HG03442 (cell line): ENCODE measurements around the gene ADAM19.

ENCODE experiments used
- ATAC-seq: cut with Tn5 transposase; IDR thresholded peaks from one replicate; pipeline ENCODE4 v1.9.1; 2021; ENCODE audit warnings: mild to moderate bottlenecking, moderate library complexity; ENCODE audit not compliant: unreplicated experiment

ADAM19 gene

DNA sequence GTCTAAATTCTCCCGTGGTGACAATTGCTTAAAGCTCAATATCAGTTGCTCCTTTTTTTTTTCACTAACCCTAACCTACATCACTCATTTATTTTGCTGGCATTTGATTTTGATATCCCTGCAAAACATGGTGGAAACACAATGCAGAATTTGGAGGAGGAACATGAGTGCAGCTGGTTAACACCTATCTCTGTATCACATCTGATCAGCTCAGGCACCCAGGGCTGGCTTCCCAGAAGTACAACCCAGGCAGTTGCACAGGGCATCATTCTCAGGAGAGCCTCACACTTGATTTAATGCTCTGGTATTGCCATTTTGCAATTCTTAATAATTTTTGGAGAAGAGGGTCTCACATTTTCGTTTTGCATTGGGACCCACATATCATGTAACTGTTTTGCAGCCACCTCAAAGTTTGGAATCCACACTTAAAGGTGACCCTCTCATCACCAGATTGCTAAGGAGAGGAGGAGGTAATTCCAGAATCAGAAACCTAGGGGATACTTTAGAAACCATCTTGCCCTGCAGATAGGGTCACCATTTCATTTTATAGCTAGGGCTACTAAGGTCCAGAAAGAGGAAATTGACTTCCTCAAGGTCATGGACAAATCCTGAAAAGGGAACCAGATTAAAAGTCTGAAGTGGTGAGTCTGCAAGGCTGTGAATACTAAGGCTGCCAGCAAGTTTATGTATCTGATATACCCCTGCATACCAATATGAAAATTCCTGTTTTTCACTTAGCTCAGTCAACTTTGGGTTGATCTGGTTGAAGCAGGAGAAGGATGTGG is 19.3 kb upstream of the ADAM19 start:
- ATAC-seq, result no peak

DNA sequence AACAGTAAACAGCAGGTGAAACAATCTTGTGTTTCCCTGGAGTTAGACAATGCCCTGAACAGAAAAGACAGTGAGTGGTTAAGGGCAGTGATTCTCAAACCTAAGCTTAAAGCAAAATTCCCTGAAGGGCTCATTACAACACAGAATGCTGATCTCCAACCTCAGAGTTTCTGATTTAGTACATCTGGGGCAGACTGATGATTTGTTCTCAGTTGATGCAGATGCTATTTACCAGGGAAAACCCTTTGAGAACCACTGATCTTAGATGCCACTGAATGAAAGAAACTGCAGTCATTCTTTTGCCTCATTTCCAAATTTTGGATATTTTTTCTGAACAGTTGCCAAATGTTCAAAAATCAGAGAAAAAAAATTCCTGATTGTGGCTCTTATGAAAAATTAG is 18.7 kb upstream of the ADAM19 start:
- ATAC-seq, result no peak

DNA sequence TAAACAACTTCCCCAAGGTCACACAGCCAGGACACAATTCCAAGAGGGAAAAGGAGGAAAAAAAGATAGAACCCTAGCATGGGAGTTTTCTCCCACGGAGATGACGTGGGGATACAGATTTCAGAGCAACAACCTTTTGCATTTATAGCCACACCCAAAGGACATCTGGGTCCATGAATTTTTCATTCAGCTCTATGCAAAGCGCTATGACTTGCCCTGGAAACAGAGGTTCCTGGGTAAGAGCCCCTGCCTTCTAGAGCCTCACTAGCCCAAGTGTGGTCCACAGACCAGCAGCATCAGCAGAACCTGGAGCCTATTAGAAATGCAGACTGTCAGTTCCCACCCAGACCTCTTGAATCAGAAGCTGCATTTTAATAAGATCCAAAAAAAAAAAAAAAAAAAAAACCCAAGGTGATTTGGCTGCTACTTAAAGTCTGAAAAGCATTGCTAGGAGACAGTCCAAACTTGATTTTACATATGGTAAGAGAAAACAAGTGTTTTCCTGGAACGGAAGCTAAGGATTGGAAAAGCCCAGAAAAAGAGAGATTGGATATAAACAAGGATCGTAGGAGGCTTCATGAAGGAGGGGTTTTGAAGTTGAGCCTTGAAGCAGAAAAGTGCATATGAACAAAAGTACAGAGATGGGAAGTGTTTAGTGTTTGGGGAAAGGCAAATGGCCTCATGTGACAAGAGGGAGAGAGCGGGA is 17.6 kb upstream of the ADAM19 start:
- ATAC-seq, result no peak

DNA sequence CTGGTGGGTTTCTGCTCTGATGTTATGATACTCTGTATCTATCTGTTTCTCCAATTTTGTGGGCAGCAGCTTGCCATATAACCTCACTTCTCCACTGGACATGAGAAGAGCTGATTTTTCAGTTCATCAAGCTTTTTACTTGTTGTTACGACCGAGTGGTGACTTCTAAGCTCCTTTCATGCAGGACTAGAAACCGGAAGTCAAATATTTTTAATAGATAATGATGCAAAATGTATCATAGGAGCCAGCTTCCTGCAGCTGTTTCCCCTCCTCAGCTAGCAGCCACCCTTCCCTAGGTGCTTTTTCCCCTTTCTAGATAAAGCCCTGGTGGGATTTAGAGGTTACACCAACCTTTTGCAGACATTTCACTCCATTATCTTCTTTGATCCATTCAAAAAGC is 17.0 kb upstream of the ADAM19 start:
- ATAC-seq, result no peak

DNA sequence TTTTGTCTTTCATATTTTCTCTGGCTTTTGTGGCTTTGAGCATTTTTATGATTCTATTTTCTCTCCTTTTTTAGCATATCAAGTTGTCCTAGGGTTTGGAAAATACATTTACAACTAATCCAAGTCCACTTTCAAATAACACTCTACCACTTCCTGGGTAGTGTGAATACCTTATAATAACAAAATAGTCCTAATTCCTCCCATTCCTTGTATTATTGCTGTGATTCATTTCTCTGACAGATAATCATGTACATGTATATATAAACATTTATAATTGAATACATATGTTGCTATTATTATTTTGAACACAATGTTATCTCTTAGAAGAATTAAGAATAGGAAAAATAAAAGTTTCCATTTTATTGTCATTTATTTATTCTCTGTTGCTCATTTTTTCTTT is 14.9 kb upstream of the ADAM19 start:
- no peak for ATAC-seq

GRCh38 chr5:157584628-157585027 is 9.1 kb upstream of the ADAM19 start:
- ATAC-seq, result no peak

DNA sequence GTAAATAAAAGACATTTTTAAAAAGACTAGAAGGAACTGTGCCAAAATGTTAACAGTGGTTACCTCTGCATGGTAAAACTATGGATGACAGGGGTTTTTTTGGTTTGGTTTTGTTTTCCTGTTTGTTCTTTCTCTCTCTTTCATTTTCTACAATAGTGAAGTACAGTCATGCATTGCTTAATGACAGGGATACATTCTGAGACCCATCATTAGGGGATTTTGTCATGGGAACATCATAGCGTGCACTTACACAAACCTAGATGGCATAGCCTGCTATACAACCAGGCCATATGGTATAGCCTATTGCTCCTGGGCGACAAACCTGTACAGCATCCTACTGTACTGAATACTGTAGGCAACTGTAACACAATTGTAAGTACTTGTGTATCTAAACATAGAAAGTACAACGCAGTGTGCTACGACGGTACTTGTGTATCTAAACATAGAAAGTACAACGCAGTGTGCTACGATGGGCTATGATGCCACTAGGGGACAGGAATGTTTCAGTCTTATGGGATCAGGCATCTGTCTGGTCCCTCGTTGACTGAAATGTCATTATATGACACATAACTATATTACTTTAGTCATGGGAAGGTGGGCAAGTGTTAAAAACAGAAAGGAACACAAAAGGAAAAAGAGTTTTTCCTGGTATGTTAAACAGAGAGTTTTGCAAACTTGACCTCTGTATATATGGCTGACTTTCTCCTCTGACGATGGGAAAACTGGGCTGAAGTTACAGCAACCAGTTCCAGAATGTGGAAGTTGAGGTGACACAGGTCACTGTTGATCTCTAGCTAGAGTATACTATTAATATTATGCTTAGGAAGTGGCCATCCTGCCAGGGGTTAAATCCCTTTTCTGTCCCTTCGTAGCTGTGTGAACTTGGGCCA is 7.4 kb upstream of the ADAM19 start:
- ATAC-seq, result peak; percentile 65

DNA sequence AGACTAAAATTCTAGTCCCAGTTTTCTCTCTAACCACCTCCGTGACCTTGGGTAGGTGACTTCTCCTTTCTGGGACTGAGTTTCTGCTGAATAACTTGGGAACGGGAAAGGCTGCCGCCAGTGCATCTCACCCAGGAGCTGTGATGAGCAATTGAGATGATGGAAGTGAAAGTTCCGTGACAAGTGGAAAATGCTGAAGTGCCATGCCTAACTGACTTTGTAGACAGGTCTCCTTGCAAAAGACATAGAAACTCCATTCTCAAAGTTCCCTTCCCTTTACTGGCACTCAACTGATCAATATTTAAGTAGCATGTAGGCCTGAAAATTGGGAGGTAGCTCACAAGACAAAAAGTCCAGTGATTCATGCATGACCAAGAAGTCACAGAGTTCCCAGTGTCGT is 6.3 kb upstream of the ADAM19 start:
- no peak for ATAC-seq

GRCh38 chr5:157578079-157578780 is 2.7 kb upstream of the ADAM19 start:
- ATAC-seq, result no peak

GRCh38 chr5:157576678-157577077 is 1.1 kb upstream of the ADAM19 start:
- no peak for ATAC-seq

- no peak for ATAC-seq
Measured at GRCh38 chr5:157574456-157575380, 857 bp downstream of the ADAM19 start.

GRCh38 chr5:157571357-157571827 is 4.2 kb downstream of the ADAM19 start:
- ATAC-seq, result peak; percentile 80

DNA sequence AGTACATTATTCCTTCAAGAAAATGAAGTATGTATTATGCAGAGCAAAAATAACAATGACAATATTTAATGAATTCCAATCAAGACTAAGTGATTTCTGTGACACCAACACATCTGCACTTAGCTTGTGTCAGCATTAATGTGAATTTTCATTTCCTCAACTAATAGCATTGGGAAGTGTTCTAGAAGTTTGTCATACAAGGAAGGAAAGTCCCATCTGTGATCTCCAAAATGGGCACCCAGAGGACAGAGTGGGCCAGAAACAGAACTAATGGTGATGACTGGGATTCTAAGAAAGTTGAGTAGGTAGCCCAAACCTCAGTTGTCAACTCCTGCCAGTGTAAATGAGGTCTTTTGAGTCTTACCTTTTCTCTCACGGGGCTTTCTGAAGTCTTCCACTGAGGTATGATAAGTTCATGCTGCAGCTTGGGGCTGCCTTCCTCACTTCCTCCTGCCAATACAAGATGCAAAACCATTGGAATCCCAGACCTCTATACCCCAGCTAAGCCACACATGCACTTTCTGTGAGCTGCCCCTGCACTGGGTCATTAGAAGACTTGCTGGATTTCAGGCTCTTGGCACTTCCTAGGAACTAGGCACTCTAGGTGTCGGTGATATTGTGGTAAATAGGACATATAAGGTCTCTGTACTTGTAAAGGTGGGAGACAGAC is 4.9 kb downstream of the ADAM19 start:
- ATAC-seq, result peak; percentile 3

- no peak for ATAC-seq
Measured at GRCh38 chr5:157568720-157569119, 6.9 kb downstream of the ADAM19 start.

DNA sequence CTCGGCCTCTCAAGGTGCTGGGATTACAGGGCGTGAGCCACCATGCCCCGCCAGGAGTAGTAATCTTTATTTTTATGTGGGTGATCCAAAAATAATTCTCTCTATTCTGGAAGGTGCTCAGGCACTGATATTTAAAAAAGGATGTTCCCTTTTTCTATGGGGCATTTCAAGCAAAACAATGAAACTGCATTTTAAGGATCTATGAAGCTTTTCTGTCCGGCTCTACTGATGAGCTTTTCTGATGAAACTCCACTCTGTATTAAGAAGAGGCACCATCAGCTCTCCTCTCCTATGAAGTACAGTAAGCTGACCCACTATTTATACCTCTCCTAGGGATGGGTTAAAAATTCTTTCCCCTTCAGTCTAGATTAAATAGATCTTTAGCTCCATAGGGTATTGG is 7.4 kb downstream of the ADAM19 start:
- no peak for ATAC-seq

DNA sequence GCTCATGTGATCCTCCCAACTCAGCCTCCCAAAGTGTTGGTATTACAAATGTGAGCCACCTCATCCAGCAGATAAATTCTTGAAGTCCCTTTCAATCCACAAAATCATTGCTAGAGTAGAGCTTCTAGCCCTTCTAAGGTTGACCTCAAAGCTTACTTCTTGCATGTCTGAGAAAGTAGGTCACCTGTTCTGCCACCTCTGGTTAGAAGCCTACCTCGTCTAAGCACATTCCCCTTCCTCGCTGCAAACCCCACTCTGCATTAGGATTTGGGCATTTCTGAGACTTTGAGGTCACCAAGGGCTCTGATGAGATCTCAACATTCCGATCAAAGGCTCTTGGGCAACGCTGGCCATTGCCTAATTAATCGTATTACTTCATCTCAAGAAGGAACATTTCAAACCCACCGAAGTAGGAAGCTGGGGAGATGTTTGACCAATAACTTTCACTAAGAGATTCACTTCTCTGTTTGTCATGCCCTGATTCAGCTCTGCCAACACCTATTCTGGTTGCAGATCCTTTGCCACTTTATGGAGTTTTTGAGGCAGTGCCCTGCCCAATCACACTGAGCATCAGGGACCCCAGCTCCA is 8.6 kb downstream of the ADAM19 start:
- ATAC-seq, result no peak

DNA sequence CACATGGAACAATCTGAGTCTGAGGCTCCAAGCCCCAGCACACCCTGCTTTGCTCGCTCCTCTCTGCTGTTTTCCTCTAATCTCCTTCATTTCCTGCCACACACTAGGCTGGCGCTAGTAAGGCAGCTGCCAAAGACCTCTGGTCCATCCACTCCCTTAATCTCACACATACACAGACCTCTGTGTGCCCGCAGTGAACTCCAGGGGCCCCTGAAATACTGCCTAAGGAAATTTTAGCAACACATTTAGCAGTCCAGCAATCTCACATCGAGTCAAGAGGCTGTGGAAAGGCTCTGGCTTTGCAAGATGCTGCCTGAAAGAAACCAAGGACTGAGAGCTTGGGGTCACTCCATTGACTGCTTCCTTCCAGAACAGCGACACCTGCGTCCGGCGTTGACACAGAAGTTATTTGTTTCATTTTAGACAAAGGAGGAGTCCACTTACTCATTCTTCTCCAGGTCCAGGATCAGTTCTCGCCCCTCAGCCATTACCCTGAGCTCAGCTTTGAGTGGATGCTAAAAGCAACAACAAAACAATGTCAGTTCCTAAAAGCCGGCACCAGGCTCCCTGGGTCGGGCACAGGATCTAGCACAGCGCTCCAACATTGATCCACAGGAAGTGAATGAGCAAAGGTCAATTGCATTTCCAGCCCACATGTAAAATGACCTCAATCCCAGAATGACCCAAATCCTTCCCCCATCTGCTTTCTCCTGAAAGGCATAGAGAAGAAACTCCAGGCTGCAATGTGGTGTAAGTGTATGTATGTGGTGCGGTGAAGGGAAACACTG is 11.5 kb downstream of the ADAM19 start:
- no peak for ATAC-seq

- no peak for ATAC-seq
Measured at GRCh38 chr5:157563373-157563928, 12.1 kb downstream of the ADAM19 start.
